Astrocyte (in vitro differentiated cells and primary cell): Measurements from ENCODE around the gene TKT.

ENCODE experiments used
- CTCF ChIP-seq: IDR thresholded peaks from 2 replicates; pipeline ENCODE4 v1.5.1; 2011; ENCODE audit warnings: low read depth, mild to moderate bottlenecking, inconsistent platforms, low read length, moderate library complexity; ENCODE audit not compliant: insufficient read depth
- EZH2 ChIP-seq: IDR thresholded peaks from 2 replicates; pipeline ENCODE4 v1.6.1; 2012; ENCODE audit warnings: mild to moderate bottlenecking, low read length, inconsistent platforms; ENCODE audit not compliant: insufficient read depth

- TF ChIP-seq CTCF: no peak
- TF ChIP-seq EZH2: no peak
Observed at GRCh38 chr3:53229606-53230005, 26.2 kb downstream of the TKT start.
